Activated CD4-positive, alpha-beta T cell treated with anti-CD3 and anti-CD28 coated beads for 36 hours (primary cell): ENCODE measurements around the gene KDM2B. TPM values are rescaled to one million over a fixed set of nuclear protein-coding genes. Genes with fewer than 3 reads are reported as not detected.

Source experiments
- ATAC-seq: fragments of 200-7000 bp; cut with Tn5 transposase; one replicate; pipeline ENCODE4 v1.10.0; 2021; ENCODE audit warnings: mild to moderate bottlenecking, moderate library complexity
- CTCF ChIA-PET: fragments of 350-600 bp; sonication (Branson Sonifier 250); formaldehyde crosslinking; loops from one replicate; lab custom pipeline; 2021; ENCODE audit warnings: antibody characterized with exemption; lab: Charles Lee
- POLR2A ChIA-PET: fragments of 350-600 bp; sonication (Branson Sonifier 250); formaldehyde crosslinking; loops from one replicate; lab custom pipeline; 2021; ENCODE audit warnings: antibody characterized with exemption, inconsistent platforms; lab: Charles Lee
- DNase-seq: peaks from one replicate; pipeline ENCODE4 v3.0.0-alpha.2; 2020
- H3K27ac Mint-ChIP-seq: one replicate; pipeline ENCODE4 v1.8.0; 2021; ENCODE audit warnings: mixed read lengths
- H3K27me3 Mint-ChIP-seq: one replicate; pipeline ENCODE4 v1.8.0; 2021; ENCODE audit warnings: mixed read lengths
- H3K36me3 Mint-ChIP-seq: one replicate; pipeline ENCODE4 v1.8.0; 2021; ENCODE audit warnings: low read depth, mixed read lengths
- H3K4me1 Mint-ChIP-seq: one replicate; pipeline ENCODE4 v1.8.0; 2021; ENCODE audit warnings: mixed read lengths
- H3K4me3 Mint-ChIP-seq: one replicate; pipeline ENCODE4 v1.8.0; 2021; ENCODE audit warnings: mild to moderate bottlenecking, moderate library complexity, mixed read lengths
- H3K9me3 Mint-ChIP-seq: one replicate; pipeline ENCODE4 v1.8.0; 2021; ENCODE audit warnings: low read depth, mixed read lengths
- intact Hi-C, 2 experiments: fragments of 100-400 bp; cut with DNase I in 1 of 2; cut with micrococcal nuclease in 1 of 2; formaldehyde crosslinking; loops; one replicate each; pipeline versions ENCODE4 v1.14.2 to v1.15.1; 2022 to 2024; cut with DNase I, micrococcal nuclease
- total RNA-seq, 2 experiments: library from RNA; stranded (reverse); gene quantifications; one replicate each; pipeline ENCODE4 v1.2.3, GENCODE V29; 2021

Gene KDM2B
- total RNA-seq, 2 experiments from 2014 or later, result 39.2 to 48.7 TPM

- H3K27me3 Mint-ChIP-seq, result no peaks in the 10 kb centered on the region
- ChIA-PET CTCF (no interaction called here), POLR2A (interaction anchor here (0.6 kb wide), 1 partner anchor 577 kb away, joined by 3 read pairs; no protein-coding TSS in a partner anchor)
- no peaks in the 10 kb centered on the region for H3K9me3 Mint-ChIP-seq
- H3K4me3 Mint-ChIP-seq, result no peak overlapping the region
- intact Hi-C loops, result no loop called here
- no peak overlapping the region for H3K27ac Mint-ChIP-seq
- peaks cover 26% of the 10 kb centered on the region for H3K4me1 Mint-ChIP-seq
- DNase-seq, result no peak
- H3K36me3 Mint-ChIP-seq, result peaks cover 23% of the 10 kb centered on the region
- ATAC-seq, result no peak
Observed at GRCh38 chr12:121529184-121529583, 51.6 kb downstream of the KDM2B start.

- H3K36me3 Mint-ChIP-seq, result peaks cover under 1% of the 10 kb centered on the region
- no peak overlapping the region for H3K4me3 Mint-ChIP-seq
- peaks cover 4% of the 10 kb centered on the region for H3K4me1 Mint-ChIP-seq
- POLR2A ChIA-PET, result no interaction called here
- H3K27me3 Mint-ChIP-seq, result no peaks in the 10 kb centered on the region
- ATAC-seq (no peak), DNase-seq (no peak)
- H3K27ac Mint-ChIP-seq, result no peak overlapping the region
- CTCF ChIA-PET, result interaction anchor here (0.6 to 1.2 kb wide), 2 partner anchors 31 to 98 kb away, joined by 3 to 5 read pairs; no protein-coding TSS in a partner anchor
- intact Hi-C loops, result no loop called here
- no peaks in the 10 kb centered on the region for H3K9me3 Mint-ChIP-seq
Observed at GRCh38 chr12:121525411-121525810, 55.4 kb downstream of the KDM2B start.

- H3K36me3 Mint-ChIP-seq, result peaks cover 2% of the 10 kb centered on the region
- no peak overlapping the region for H3K4me3 Mint-ChIP-seq
- H3K27ac Mint-ChIP-seq, result no peak overlapping the region
- ChIA-PET CTCF (interaction anchor here (0.7 kb wide), 1 partner anchor 22 kb away, joined by 3 read pairs; no protein-coding TSS in a partner anchor), POLR2A (interaction anchor here (0.6 kb wide), 1 partner anchor 184 kb away, joined by 4 read pairs; no protein-coding TSS in a partner anchor)
- intact Hi-C loops, result no loop called here
- ATAC-seq (no peak), DNase-seq (no peak)
- H3K4me1 Mint-ChIP-seq, result peaks cover 3% of the 10 kb centered on the region
- no peaks in the 10 kb centered on the region for H3K27me3 Mint-ChIP-seq
- H3K9me3 Mint-ChIP-seq, result no peaks in the 10 kb centered on the region
Observed at GRCh38 chr12:121524196-121524916, 56.5 kb downstream of the KDM2B start.

GRCh38 chr12:121523741-121524140, 57.1 kb downstream of the KDM2B start:
- no peaks in the 10 kb centered on the region for H3K9me3 Mint-ChIP-seq
- H3K27ac Mint-ChIP-seq, result no peak overlapping the region
- POLR2A ChIA-PET, result interaction anchor here (0.6 kb wide), 1 partner anchor 183 kb away, joined by 4 read pairs; no protein-coding TSS in a partner anchor
- CTCF ChIA-PET, result interaction anchor here (0.7 kb wide), 1 partner anchor 23 kb away, joined by 3 read pairs; no protein-coding TSS in a partner anchor
- no peak overlapping the region for H3K4me3 Mint-ChIP-seq
- H3K4me1 Mint-ChIP-seq, result peaks cover 3% of the 10 kb centered on the region
- intact Hi-C loops, result no loop called here
- DNase-seq (no peak), ATAC-seq (no peak)
- H3K27me3 Mint-ChIP-seq, result no peaks in the 10 kb centered on the region
- peaks cover 2% of the 10 kb centered on the region for H3K36me3 Mint-ChIP-seq

- Mint-ChIP-seq H3K9me3 (no peaks in the 10 kb centered on the region), H3K27me3 (no peaks in the 10 kb centered on the region), H3K27ac (no peak overlapping the region), H3K36me3 (peaks cover 2% of the 10 kb centered on the region), H3K4me1 (peaks cover 3% of the 10 kb centered on the region), H3K4me3 (no peak overlapping the region)
- intact Hi-C loops, result no loop called here
- ATAC-seq (no peak), DNase-seq (no peak)
- CTCF ChIA-PET, result interaction anchor here (1.1 kb wide), 1 partner anchor 24 kb away, joined by 3 read pairs; no protein-coding TSS in a partner anchor
- POLR2A ChIA-PET, result no interaction called here
Observed at GRCh38 chr12:121522971-121523370, 57.9 kb downstream of the KDM2B start.

- intact Hi-C loops, result no loop called here
- H3K9me3 Mint-ChIP-seq, result no peaks in the 10 kb centered on the region
- DNase-seq, result no peak
- ChIA-PET POLR2A (no interaction called here), CTCF (no interaction called here)
- H3K4me1 Mint-ChIP-seq, result peaks cover 3% of the 10 kb centered on the region
- no peaks in the 10 kb centered on the region for H3K27me3 Mint-ChIP-seq
- H3K4me3 Mint-ChIP-seq, result no peak overlapping the region
- no peak overlapping the region for H3K27ac Mint-ChIP-seq
- peaks cover 2% of the 10 kb centered on the region for H3K36me3 Mint-ChIP-seq
- no peak for ATAC-seq
Observed at GRCh38 chr12:121520586-121521086, 60.2 kb downstream of the KDM2B start.

- peaks cover 2% of the 10 kb centered on the region for H3K36me3 Mint-ChIP-seq
- H3K27ac Mint-ChIP-seq, result no peak overlapping the region
- H3K9me3 Mint-ChIP-seq, result no peaks in the 10 kb centered on the region
- no peak for DNase-seq
- peaks cover 3% of the 10 kb centered on the region for H3K4me1 Mint-ChIP-seq
- intact Hi-C loops, result no loop called here
- CTCF ChIA-PET, result no interaction called here
- H3K4me3 Mint-ChIP-seq, result no peak overlapping the region
- no peak for ATAC-seq
- POLR2A ChIA-PET, result no interaction called here
- no peaks in the 10 kb centered on the region for H3K27me3 Mint-ChIP-seq
Observed at GRCh38 chr12:121520119-121520518, 60.7 kb downstream of the KDM2B start.

GRCh38 chr12:121519227-121519626, 61.6 kb downstream of the KDM2B start:
- no peaks in the 10 kb centered on the region for H3K27me3 Mint-ChIP-seq
- no peak overlapping the region for H3K27ac Mint-ChIP-seq
- DNase-seq (no peak), ATAC-seq (no peak)
- peaks cover 3% of the 10 kb centered on the region for H3K4me1 Mint-ChIP-seq
- peaks cover 2% of the 10 kb centered on the region for H3K36me3 Mint-ChIP-seq
- POLR2A ChIA-PET, result no interaction called here
- intact Hi-C loops, result no loop called here
- no peak overlapping the region for H3K4me3 Mint-ChIP-seq
- CTCF ChIA-PET, result interaction anchor here (1.2 kb wide), 1 partner anchor 228 kb away, joined by 4 read pairs; no protein-coding TSS in a partner anchor
- no peaks in the 10 kb centered on the region for H3K9me3 Mint-ChIP-seq

- intact Hi-C loops, result no loop called here
- no peak overlapping the region for H3K4me3 Mint-ChIP-seq
- DNase-seq (no peak), ATAC-seq (no peak)
- H3K4me1 Mint-ChIP-seq, result peaks cover 3% of the 10 kb centered on the region
- CTCF ChIA-PET, result interaction anchor here (1.2 kb wide), 1 partner anchor 228 kb away, joined by 4 read pairs; no protein-coding TSS in a partner anchor
- no peaks in the 10 kb centered on the region for H3K27me3 Mint-ChIP-seq
- H3K27ac Mint-ChIP-seq, result no peak overlapping the region
- H3K9me3 Mint-ChIP-seq, result no peaks in the 10 kb centered on the region
- H3K36me3 Mint-ChIP-seq, result peaks cover 2% of the 10 kb centered on the region
- POLR2A ChIA-PET, result no interaction called here
Observed at GRCh38 chr12:121518656-121519055, 62.2 kb downstream of the KDM2B start.

GRCh38 chr12:121516437-121517011, 64.3 kb downstream of the KDM2B start:
- H3K27me3 Mint-ChIP-seq, result no peaks in the 10 kb centered on the region
- DNase-seq, result no peak
- H3K4me1 Mint-ChIP-seq, result no peaks in the 10 kb centered on the region
- no peak overlapping the region for H3K4me3 Mint-ChIP-seq
- intact Hi-C loops, result no loop called here
- no peak for ATAC-seq
- H3K9me3 Mint-ChIP-seq, result no peaks in the 10 kb centered on the region
- no peak overlapping the region for H3K27ac Mint-ChIP-seq
- ChIA-PET CTCF (interaction anchor here (0.6 to 1.9 kb wide), 2 partner anchors 22 to 61 kb away, joined by 3 to 4 read pairs; no protein-coding TSS in a partner anchor), POLR2A (no interaction called here)
- peaks cover 2% of the 10 kb centered on the region for H3K36me3 Mint-ChIP-seq

GRCh38 chr12:121515615-121516014, 65.2 kb downstream of the KDM2B start:
- DNase-seq, result no peak
- Mint-ChIP-seq H3K27ac (no peak overlapping the region), H3K4me1 (no peaks in the 10 kb centered on the region), H3K36me3 (peaks cover 2% of the 10 kb centered on the region), H3K9me3 (no peaks in the 10 kb centered on the region), H3K27me3 (no peaks in the 10 kb centered on the region), H3K4me3 (no peak overlapping the region)
- POLR2A ChIA-PET, result no interaction called here
- intact Hi-C loops, result no loop called here
- ATAC-seq, result no peak
- CTCF ChIA-PET, result interaction anchor here (0.7 to 1.9 kb wide), 3 partner anchors 21 to 197 kb away, joined by 3 to 4 read pairs (median 4); partner anchors contain the start of gene TMEM120B
